ENCODE data around the gene TAF6. TPM values are rescaled to one million over a fixed set of nuclear protein-coding genes. Genes with fewer than 3 reads are reported as not detected.

Gene TAF6
- total RNA-seq, 2 donors from 2014 or later: 28.7 to 33.1 TPM

Small RNA genes lying within 50 kb of the gene (microRNA-seq; reads per million reads assigned to microRNA genes)
- gene MIR106B (606 to 4,864 reads per million in 2 donors), gene MIR25 (476 to 547 reads per million in 2 donors), gene MIR4658 (0 to 0.53 reads per million in 2 donors), gene MIR93 (4,826 to 9,328 reads per million in 2 donors)

Other genes with a start within 250 kb of the TAF6 start
- not detected for gene OR2AE1, start 242.3 kb downstream of the TAF6 start, total RNA-seq
- 10 to 100 TPM; 21.5 to 23.8 TPM for gene TRIM4, start 199.8 kb downstream of the TAF6 start, total RNA-seq
- gene GJC3, start 189.7 kb downstream of the TAF6 start, total RNA-seq: not detected
- gene AZGP1, start 143.3 kb downstream of the TAF6 start, total RNA-seq: 1 to 10 TPM; 3.4 to 4.8 TPM
- 100 to 1,000 TPM; 127 to 133 TPM for gene ZKSCAN1, start 103.8 kb downstream of the TAF6 start, total RNA-seq
- gene ZSCAN21, start 69.6 kb downstream of the TAF6 start, total RNA-seq: 1 to 10 TPM; 6.7 to 7.1 TPM
- gene ZNF3, start 37.6 kb downstream of the TAF6 start, total RNA-seq: 10 to 100 TPM; 34.0 to 37.2 TPM
- 10 to 100 TPM; 59.3 to 65.6 TPM for gene COPS6, start 30.4 kb downstream of the TAF6 start, total RNA-seq
- 10 to 100 TPM; 44.7 to 62.1 TPM for gene MCM7, start 18.0 kb downstream of the TAF6 start, total RNA-seq
- 10 to 100 TPM; 20.2 to 20.8 TPM for gene AP4M1, start 17.7 kb downstream of the TAF6 start, total RNA-seq
- 1 to 10 TPM; 7.0 to 9.8 TPM for gene CNPY4, start 276 bp upstream of the TAF6 start, total RNA-seq
- 1 to 10 TPM; 2.7 to 3.9 TPM for gene MBLAC1, start 7.6 kb upstream of the TAF6 start, total RNA-seq
- gene LAMTOR4, start 29.6 kb upstream of the TAF6 start, total RNA-seq: 100 to 1,000 TPM; 224 to 268 TPM
- 10 to 100 TPM; 54.9 to 62.1 TPM for gene TRAPPC14, start 39.4 kb upstream of the TAF6 start, total RNA-seq
- 10 to 100 TPM in 1 of 2 donors, 1 to 10 TPM in 1; 8.0 to 10.9 TPM for gene GAL3ST4, start 49.3 kb upstream of the TAF6 start, total RNA-seq
- gene GPC2, start 58.0 kb upstream of the TAF6 start, total RNA-seq: 1 to 10 TPM; 4.0 to 5.7 TPM
- gene STAG3, start 58.6 kb upstream of the TAF6 start, total RNA-seq: 1 to 10 TPM; 1.2 to 2.0 TPM
- gene PVRIG, start 100.6 kb upstream of the TAF6 start, total RNA-seq: 1 to 10 TPM in 1 of 2 donors, not detected in 1; 1.1 TPM
- not detected for gene SPDYE3, start 188.3 kb upstream of the TAF6 start, total RNA-seq
- 10 to 100 TPM; 36.1 to 45.0 TPM for gene PILRB, start 238.8 kb upstream of the TAF6 start, total RNA-seq

All from left colon (tissue), 2 donors.